Skeletal muscle satellite cell (primary cell): ENCODE data around the gene ATP6V1G2. TPM values are rescaled to one million over a fixed set of nuclear protein-coding genes. Genes with fewer than 3 reads are reported as not detected.
"Not testable (repeated sequence)": the region's sequence is repeated elsewhere in the genome, so short reads cannot be mapped to it uniquely, and the experiment has no call there.

Source experiments
- H3K27me3 ChIP-seq: 2 replicates; pipeline ENCODE4 v1.7.0; 2013; ENCODE audit warnings: low read length; ENCODE audit not compliant: control insufficient read depth, insufficient read depth
- H3K36me3 ChIP-seq: 2 replicates; pipeline ENCODE4 v1.7.0; 2013; ENCODE audit warnings: mild to moderate bottlenecking, control low read depth, low read length; ENCODE audit not compliant: insufficient read depth
- H3K4me1 ChIP-seq: 2 replicates; pipeline ENCODE4 v1.7.0; 2013; ENCODE audit warnings: low read length; ENCODE audit not compliant: control insufficient read depth, insufficient read depth
- H3K4me2 ChIP-seq: 2 replicates; pipeline ENCODE4 v1.7.0; 2013; ENCODE audit warnings: mild to moderate bottlenecking, low read length
- H3K4me3 ChIP-seq: 2 replicates; pipeline ENCODE4 v1.7.0; 2013; ENCODE audit warnings: low read length
- H3K9ac ChIP-seq: 2 replicates; pipeline ENCODE4 v1.7.0; 2013; ENCODE audit warnings: mild to moderate bottlenecking, low read depth, low read length, moderate library complexity
- H3K9me3 ChIP-seq: replicated peaks from 2 replicates; pipeline ENCODE4 v1.7.0; 2013; ENCODE audit warnings: mild to moderate bottlenecking, control low read depth, low read length
- small RNA-seq: library from RNA; depleted of rRNA; stranded (forward); fragments of <200 nt; gene quantifications from one replicate; pipeline ENCODE3, GENCODE V24; 2012

ATP6V1G2 gene

DNA sequence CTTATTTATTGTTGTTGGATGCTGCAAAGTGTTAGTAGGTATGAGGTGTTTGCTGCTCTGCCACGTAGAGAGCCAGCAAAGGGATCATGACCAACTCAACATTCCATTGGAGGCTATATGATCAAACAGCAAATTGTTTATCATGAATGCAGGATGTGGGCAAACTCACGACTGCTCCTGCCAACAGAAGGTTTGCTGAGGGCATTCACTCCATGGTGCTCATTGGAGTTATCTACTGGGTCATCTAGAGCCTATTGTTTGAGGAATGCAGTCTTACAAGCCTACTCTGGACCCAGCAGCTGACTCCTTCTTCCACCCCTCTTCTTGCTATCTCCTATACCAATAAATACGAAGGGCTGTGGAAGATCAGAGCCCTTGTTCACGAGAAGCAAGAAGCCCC, 36.4 kb downstream of the ATP6V1G2 start:
- no peaks in the 10 kb centered on the region for H3K27me3 ChIP-seq
- H3K4me1 ChIP-seq = peaks cover 16% of the 10 kb centered on the region
- no peak overlapping the region for H3K9ac ChIP-seq
- no peaks in the 10 kb centered on the region for H3K9me3 ChIP-seq
- no peak overlapping the region for H3K4me3 ChIP-seq
- H3K36me3 ChIP-seq = peaks cover 34% of the 10 kb centered on the region
- no peak overlapping the region for H3K4me2 ChIP-seq

GRCh38 chr6:31509036-31509435, 37.4 kb downstream of the ATP6V1G2 start:
- not testable (repeated sequence) for H3K27me3 ChIP-seq, H3K9me3 ChIP-seq, H3K4me2 ChIP-seq, H3K4me3 ChIP-seq, H3K9ac ChIP-seq
- Histone ChIP-seq H3K4me1 (peaks cover 13% of the 10 kb centered on the region), H3K36me3 (peaks cover 34% of the 10 kb centered on the region)

GRCh38 chr6:31502586-31502985, 43.8 kb downstream of the ATP6V1G2 start:
- Histone ChIP-seq H3K9ac (no peak overlapping the region), H3K36me3 (peaks cover 12% of the 10 kb centered on the region), H3K4me3 (no peak overlapping the region), H3K4me1 (peaks cover 10% of the 10 kb centered on the region), H3K4me2 (no peak overlapping the region), H3K9me3 (no peaks in the 10 kb centered on the region), H3K27me3 (no peaks in the 10 kb centered on the region)

DNA sequence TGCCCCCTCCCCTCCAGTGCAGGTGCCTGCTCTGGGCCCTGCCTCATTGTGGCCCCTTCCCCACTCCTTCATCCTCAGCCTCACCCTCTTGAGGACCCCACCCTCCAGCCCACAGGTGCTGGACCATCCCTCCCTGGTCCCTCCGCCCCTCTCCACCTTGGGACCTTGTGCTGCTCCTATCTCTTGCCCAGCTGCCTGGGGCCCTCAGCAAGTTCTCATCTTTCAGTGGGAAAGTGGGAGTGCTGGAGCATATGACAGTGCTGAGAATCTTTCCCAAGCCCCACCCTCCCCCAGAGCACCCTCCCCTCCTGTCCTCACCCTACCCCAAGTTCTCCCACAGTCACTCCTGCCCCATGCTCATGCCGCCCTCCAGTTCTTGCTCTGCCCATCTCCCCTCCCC, 46.8 kb downstream of the ATP6V1G2 start:
- H3K4me1 ChIP-seq = peaks cover 32% of the 10 kb centered on the region
- not testable (repeated sequence) for H3K36me3 ChIP-seq, H3K4me3 ChIP-seq, H3K9ac ChIP-seq, H3K27me3 ChIP-seq, H3K4me2 ChIP-seq, H3K9me3 ChIP-seq

GRCh38 chr6:31498748-31499147, 47.7 kb downstream of the ATP6V1G2 start:
- Histone ChIP-seq H3K27me3 (no peaks in the 10 kb centered on the region), H3K4me1 (peaks cover 32% of the 10 kb centered on the region), H3K4me3 (peak overlapping the region; percentile 49), H3K9ac (no peak overlapping the region), H3K36me3 (no peaks in the 10 kb centered on the region), H3K4me2 (peak overlapping the region; percentile 94), H3K9me3 (no peaks in the 10 kb centered on the region)

- Histone ChIP-seq H3K4me1 (peaks cover 32% of the 10 kb centered on the region), H3K9ac (peak within 1 kb of the TSS; percentile 61), H3K4me2 (peak within 1 kb of the TSS; percentile 94), H3K4me3 (peak within 1 kb of the TSS; percentile 79), H3K9me3 (no peaks in the 10 kb centered on the region), H3K27me3 (no peaks in the 10 kb centered on the region), H3K36me3 (no peaks in the 10 kb centered on the region)
These were observed 48.6 kb downstream of the ATP6V1G2 start, which contains the start of gene MICB for GRCh38 chr6:31497531-31498476. TSS of gene MICB (plus strand) at chr6:31498145. CDS start at chr6:31498194, 49 bp downstream.

- H3K9me3 ChIP-seq, H3K27me3 ChIP-seq, H3K36me3 ChIP-seq: not testable (repeated sequence)
- Histone ChIP-seq H3K4me2 (peak overlapping the region; percentile 94), H3K4me3 (peak overlapping the region; percentile 79), H3K4me1 (peaks cover 32% of the 10 kb centered on the region), H3K9ac (peak overlapping the region; percentile 61)
These were observed 49.6 kb downstream of the ATP6V1G2 start for GRCh38 chr6:31496826-31497225.

DNA sequence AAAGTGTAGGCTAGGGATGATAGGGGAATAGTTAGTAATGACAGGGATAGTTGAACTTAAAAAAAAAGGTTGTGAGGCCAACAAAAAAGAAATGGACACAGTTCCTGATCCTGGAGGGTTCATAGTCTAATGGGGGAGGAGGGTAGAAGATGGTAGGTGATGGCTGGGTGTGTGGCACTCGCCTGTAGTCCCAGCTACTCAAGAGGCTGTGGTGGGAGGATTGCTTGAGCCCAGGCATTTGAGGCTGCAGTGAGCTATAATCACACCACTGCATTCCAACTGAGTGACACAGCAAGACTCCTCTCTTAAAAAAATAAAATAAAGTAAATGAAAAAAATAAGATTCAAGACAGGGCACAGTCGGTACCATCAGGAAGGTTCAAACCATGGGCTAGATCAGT, 50.8 kb downstream of the ATP6V1G2 start:
- no peaks in the 10 kb centered on the region for H3K27me3 ChIP-seq
- peak overlapping the region; percentile 97 for H3K4me3 ChIP-seq
- peak overlapping the region; percentile 82 for H3K9ac ChIP-seq
- H3K36me3 ChIP-seq = no peaks in the 10 kb centered on the region
- peak overlapping the region; percentile 99 for H3K4me2 ChIP-seq
- no peaks in the 10 kb centered on the region for H3K9me3 ChIP-seq
- peaks cover 32% of the 10 kb centered on the region for H3K4me1 ChIP-seq

Small RNA genes within 50 kb of the gene (small RNA-seq; reads per million reads assigned to genes)
- gene AL663061.1 (not detected), gene RF00019 (not detected), gene SNORD117 (586 reads per million, percentile 99 among the genes with 10 or more reads in this experiment), gene SNORD84 (not detected)
